ENCODE data around the gene PTPN20. TPM values are rescaled to one million over a fixed set of nuclear protein-coding genes. Genes with fewer than 3 reads are reported as not detected.
"Not testable (repeated sequence)": the region's sequence is repeated elsewhere in the genome, so short reads cannot be mapped to it uniquely, and the experiment has no call there.

Gene PTPN20
- total RNA-seq, 1 experiment from 2014 or later, result not detected

- DNase-seq (ENCODE audit: low read depth), result not testable (repeated sequence)
These were observed 41.3 kb downstream of the PTPN20 start for GRCh38 chr10:46952540-46952939.

DNA sequence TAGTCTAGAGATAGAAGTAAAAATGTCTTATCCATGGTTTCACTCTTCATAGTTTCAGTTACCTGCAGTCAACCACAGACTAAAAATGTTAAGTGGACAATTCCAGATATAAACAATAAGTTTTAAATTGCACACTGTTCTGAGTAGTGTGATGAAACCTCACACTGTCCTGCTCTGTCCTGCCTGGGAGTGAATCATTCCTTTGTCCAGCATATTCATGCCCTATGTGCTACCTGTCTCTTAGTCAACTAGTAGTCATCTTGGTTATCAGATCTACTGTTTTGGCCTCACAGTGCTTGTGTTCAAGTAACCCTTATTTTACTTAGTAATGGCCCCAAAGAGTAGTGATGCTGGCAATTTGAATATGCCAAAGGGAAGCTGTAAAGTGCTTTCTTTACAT lies 49.5 kb downstream of the PTPN20 start:
- not testable (repeated sequence) for DNase-seq (ENCODE audit: low read depth)

DNA sequence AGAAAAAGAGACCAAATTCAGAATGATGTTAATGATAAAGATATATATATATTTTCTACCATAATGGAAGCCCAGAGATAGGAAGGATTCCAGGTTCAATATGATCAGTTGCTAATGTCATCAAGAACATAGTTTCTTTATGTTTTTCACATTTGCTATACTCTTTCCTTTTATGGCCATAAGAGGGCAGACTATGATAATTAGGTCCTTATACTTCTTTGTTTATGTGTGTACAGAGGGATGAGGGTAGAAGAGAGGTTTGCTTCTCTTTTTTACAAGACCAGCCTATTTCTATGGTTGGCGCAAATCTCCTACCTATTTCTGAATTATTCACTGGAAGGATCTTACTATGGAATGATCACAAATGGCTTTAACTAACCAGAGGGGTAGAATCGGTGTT lies 52.1 kb downstream of the PTPN20 start:
- DNase-seq (ENCODE audit: low read depth), result not testable (repeated sequence)

GRCh38 chr10:46967013-46967412 lies 55.8 kb downstream of the PTPN20 start:
- not testable (repeated sequence) for DNase-seq (ENCODE audit: low read depth)

DNA sequence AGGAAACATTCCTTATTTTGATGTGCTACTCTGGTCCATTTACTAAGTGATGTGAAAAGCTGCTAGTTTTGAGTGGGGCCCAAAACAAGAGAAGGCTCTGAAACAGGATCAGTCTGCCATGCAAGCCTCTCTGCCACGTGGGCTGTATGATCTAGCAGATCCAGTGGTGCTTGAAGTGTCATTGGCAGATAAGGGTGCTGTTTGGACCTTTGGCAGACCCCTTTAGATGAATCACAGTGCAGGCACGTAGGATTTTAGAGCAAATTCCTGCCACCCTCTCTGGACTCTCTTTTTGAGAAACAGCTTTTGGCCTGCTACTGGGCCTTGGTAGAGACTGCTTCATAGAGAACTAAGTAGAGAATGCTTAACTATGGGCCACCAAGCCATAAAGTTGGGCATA lies 69.0 kb downstream of the PTPN20 start:
- DNase-seq (ENCODE audit: low read depth), result not testable (repeated sequence)

DNA sequence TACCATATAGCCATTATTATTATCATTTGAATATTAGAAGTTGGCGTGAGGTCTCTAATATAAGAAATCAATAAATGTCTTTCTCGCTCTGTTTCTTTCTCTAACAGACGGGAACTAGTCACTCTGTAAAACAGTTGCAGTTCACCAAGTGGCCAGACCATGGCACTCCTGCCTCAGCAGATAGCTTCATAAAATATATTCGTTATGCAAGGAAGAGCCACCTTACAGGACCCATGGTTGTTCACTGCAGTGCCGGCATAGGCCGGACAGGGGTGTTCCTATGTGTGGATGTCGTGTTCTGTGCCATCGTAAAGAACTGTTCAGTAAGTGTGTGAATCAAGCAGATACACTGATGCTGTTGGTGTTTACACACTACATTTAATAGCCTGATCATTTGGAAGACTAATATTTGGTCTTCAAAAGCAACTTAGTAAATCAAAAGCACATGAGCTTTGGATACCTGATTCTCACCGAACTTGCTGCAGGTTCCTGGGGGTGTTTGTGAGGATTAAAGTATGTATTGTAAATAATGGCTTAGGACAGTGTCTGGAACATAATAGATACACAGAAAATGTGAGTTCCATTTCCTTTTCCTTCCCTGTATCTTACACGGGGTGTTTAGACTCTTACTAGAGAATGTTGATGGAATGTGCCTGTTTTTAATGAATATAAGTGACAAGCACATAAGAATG lies 76.2 kb downstream of the PTPN20 start:
- not testable (repeated sequence) for DNase-seq (ENCODE audit: low read depth)

- DNase-seq (ENCODE audit: low read depth), result peak; percentile 42
These were observed 81.8 kb downstream of the PTPN20 start for GRCh38 chr10:46992803-46993561.

- no peak for DNase-seq (ENCODE audit: low read depth)
These were observed 84.0 kb downstream of the PTPN20 start for GRCh38 chr10:46995234-46995633.

GRCh38 chr10:46998192-46998591 lies 87.0 kb downstream of the PTPN20 start:
- DNase-seq (ENCODE audit: low read depth), result no peak

GRCh38 chr10:46998595-46998994 lies 87.4 kb downstream of the PTPN20 start:
- DNase-seq (ENCODE audit: low read depth), result no peak

GRCh38 chr10:46999217-46999616 lies 88.0 kb downstream of the PTPN20 start:
- DNase-seq (ENCODE audit: low read depth), result no peak

- DNase-seq (ENCODE audit: low read depth), result no peak
These were observed 97.5 kb downstream of the PTPN20 start for GRCh38 chr10:47008769-47009168.

DNA sequence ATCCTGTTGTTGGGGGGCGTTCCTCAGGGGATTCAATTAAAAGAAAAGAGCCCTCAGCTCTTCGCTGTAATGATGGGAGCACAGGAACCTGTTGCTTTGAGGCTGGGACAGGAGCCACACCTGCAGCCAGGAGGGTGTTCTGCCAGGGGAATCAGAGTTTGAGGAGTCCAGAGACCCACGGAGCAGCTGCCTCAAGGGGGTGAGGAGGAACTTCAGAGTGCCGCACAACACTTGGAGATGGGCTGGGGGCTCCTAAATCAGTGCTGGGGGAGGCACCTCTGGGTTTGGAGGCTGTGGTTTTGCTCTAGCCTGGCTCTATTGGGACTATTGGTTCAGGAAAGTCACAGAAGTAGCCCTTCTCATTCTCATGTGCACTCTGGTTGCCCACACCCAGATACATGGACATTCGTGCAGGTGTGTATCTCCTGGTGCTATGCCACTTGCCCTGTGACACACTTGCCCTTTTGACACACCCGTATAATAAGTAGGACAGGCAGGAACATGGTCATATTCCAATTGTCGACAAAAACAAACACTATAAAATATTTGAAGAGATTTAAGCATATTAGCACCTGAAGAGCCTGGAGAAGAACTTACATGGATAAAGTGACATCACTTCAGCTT lies 98.1 kb downstream of the PTPN20 start:
- DNase-seq (ENCODE audit: low read depth), result no peak

DNA sequence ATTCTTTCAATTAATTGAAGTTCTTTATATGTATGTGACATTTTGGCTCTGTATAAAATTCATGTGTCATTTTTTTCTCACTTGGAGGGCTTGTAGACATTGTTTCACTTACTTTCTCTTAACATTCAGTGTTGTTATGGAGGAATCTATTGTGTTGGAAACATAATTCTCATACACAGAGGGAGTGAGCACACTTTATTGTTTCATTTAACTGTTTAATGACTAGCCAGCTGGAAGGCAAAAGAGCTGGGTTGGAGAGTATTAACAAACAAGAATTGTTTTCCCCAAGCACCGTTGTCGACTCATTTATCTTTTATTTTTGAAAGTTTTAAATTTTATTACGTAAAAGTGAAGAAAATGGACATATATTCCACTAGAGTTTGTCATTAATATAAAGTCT lies 98.8 kb downstream of the PTPN20 start:
- DNase-seq (ENCODE audit: low read depth), result no peak

- DNase-seq (ENCODE audit: low read depth), result no peak
These were observed 101.0 kb downstream of the PTPN20 start for GRCh38 chr10:47012214-47012613.

- DNase-seq (ENCODE audit: low read depth), result no peak
These were observed 102.4 kb downstream of the PTPN20 start for GRCh38 chr10:47013507-47014154.

GRCh38 chr10:47015404-47015803 lies 104.2 kb downstream of the PTPN20 start:
- no peak for DNase-seq (ENCODE audit: low read depth)

DNA sequence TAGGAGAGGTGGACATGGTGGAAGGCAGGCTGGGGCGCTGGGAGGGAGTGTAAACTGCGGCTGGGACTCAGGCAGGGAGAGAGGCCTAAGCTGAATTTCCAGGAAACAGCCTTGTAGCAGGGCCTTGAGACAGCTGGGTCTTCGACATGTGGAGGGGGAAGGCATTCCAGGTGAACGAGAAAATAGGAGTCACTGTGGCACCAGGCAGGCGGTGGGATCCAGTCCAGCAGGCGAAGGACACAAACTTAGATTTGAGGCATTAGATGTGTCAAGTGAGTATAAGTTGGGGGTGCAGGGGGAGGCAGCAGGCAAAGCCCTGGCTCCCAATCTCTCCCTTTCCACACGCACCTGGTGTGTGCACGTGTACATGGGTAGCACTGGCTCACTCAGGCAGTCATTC lies 105.3 kb downstream of the PTPN20 start:
- no peak for DNase-seq (ENCODE audit: low read depth)

GRCh38 chr10:47018026-47018735 lies 107.0 kb downstream of the PTPN20 start:
- DNase-seq (ENCODE audit: low read depth), result no peak

DNA sequence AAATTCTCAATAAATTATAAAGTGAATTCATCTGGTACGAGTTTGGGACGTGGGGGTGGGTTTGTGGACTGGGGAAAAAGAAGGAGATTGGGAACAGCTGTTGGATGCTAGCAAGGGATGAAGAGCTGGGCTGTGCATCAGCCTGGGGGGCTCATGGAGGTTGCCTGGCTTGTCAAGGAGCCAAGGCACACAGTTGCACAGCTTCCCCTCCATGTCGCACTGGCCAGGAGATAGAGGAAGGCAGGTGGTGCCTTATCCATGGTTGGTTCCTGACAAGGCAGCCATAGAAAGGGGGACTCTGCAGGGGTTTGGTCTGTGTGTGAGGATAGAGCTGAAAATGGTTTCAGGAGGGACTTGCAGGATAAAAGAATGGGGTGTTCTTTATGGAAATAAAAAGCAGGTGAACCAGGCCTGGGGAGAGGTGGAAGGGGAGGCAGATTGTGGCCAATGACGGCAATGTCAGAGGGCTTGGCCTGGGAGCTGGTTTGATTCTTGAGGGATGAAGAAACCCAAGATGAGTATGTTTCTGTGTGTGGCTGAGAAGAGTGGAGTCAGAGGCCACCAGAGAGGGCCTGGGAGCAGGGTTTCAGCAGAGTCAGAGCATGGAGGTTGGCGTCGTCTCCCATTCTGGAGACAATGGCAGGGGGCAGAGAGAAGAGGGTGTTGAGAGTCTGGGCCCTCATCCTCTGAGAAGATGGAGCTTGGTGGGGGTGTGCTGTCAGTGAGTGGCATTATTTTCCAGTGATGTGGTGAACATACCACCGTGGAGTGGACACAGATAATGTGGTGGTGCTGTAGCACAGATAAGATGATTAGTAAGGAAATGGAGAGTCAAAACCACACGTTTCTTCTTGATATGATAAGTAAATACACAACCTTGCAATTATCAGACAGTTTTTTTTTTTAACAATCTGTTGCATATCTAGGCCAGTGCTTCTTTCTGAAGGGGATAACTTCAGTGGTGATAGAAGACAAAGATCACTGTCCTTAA lies 108.2 kb downstream of the PTPN20 start:
- no peak for DNase-seq (ENCODE audit: low read depth)

All from M059J (cell line).